ENCODE data around the gene DVL2. TPM values are rescaled to one million over a fixed set of nuclear protein-coding genes. Genes with fewer than 3 reads are reported as not detected.

DVL2 gene
- total and polyA plus RNA-seq, 9 donors, result 31.2 to 43.3 (median 39.5) TPM

- Histone ChIP-seq H3K36me3 (ENCODE audit: control insufficient read depth, insufficient read depth, low read length) (no peaks in the 10 kb centered on the region), H3K4me1 (ENCODE audit: control insufficient read depth, insufficient read depth, low read length) (peaks cover 13% of the 10 kb centered on the region), H3K9me3 (replicated peaks; ENCODE audit: control insufficient read depth, low read depth, low read length) (no peaks in the 10 kb centered on the region), H3K27ac (ENCODE audit: low read length) (no peak overlapping the region), H3K4me3 (ENCODE audit: low read length) (no peak overlapping the region), H3K27me3 (ENCODE audit: control insufficient read depth, insufficient read depth, low read length) (peaks cover 47% of the 10 kb centered on the region)
- no CpG with 5 or more reads among the region's 1 CpG for WGBS (ENCODE audit: insufficient coverage)
- DNase-seq, result no peak
These were observed 32.5 kb upstream of the DVL2 start for GRCh38 chr17:7266784-7267183.

DNA sequence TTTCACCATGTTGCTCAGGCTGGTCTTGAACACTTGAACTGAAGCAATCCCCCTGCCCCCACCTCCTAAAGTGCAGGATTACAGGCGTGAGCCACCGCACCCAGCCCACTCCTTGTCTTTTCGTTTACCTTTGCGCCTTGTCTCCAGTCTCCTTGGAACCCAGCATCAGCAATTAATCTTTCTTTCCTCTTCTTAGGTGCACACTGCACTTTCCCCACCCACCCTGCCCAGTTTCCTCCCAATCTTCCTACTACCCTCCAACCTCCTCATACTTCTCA lies 29.4 kb upstream of the DVL2 start:
- WGBS (ENCODE audit: insufficient coverage), result 38% methylated on average over 4 of the region's 4 CpGs
- Histone ChIP-seq H3K4me3 (ENCODE audit: low read length) (no peak overlapping the region), H3K36me3 (ENCODE audit: control insufficient read depth, insufficient read depth, low read length) (peaks cover 9% of the 10 kb centered on the region), H3K27ac (ENCODE audit: low read length) (no peak overlapping the region), H3K9me3 (replicated peaks; ENCODE audit: control insufficient read depth, low read depth, low read length) (no peaks in the 10 kb centered on the region), H3K27me3 (ENCODE audit: control insufficient read depth, insufficient read depth, low read length) (peaks cover 64% of the 10 kb centered on the region), H3K4me1 (ENCODE audit: control insufficient read depth, insufficient read depth, low read length) (peaks cover 24% of the 10 kb centered on the region)
- DNase-seq, result no peak

- Histone ChIP-seq H3K27me3 (ENCODE audit: control insufficient read depth, insufficient read depth, low read length) (peaks cover 64% of the 10 kb centered on the region), H3K9me3 (replicated peaks; ENCODE audit: control insufficient read depth, low read depth, low read length) (no peaks in the 10 kb centered on the region), H3K36me3 (ENCODE audit: control insufficient read depth, insufficient read depth, low read length) (peaks cover 15% of the 10 kb centered on the region), H3K4me1 (ENCODE audit: control insufficient read depth, insufficient read depth, low read length) (peaks cover 24% of the 10 kb centered on the region), H3K4me3 (ENCODE audit: low read length) (no peak overlapping the region), H3K27ac (ENCODE audit: low read length) (no peak overlapping the region)
- DNase-seq, result no peak
- WGBS (ENCODE audit: insufficient coverage), result 2% methylated on average over 13 of the region's 26 CpGs
These were observed 28.9 kb upstream of the DVL2 start for GRCh38 chr17:7262935-7263800.

- H3K4me3 ChIP-seq (ENCODE audit: low read length), result peak within 1 kb of the TSS; percentile 41
- H3K27ac ChIP-seq (ENCODE audit: low read length), result no peak within 1 kb of the TSS
- 2% methylated on average over 58 of the region's 64 CpGs for WGBS (ENCODE audit: insufficient coverage)
- peaks cover 24% of the 10 kb centered on the region for H3K4me1 ChIP-seq (ENCODE audit: control insufficient read depth, insufficient read depth, low read length)
- no peak for DNase-seq
- no peaks in the 10 kb centered on the region for H3K9me3 ChIP-seq (replicated peaks; ENCODE audit: control insufficient read depth, low read depth, low read length)
- H3K36me3 ChIP-seq (ENCODE audit: control insufficient read depth, insufficient read depth, low read length), result peaks cover 22% of the 10 kb centered on the region
- peaks cover 61% of the 10 kb centered on the region for H3K27me3 ChIP-seq (ENCODE audit: control insufficient read depth, insufficient read depth, low read length)
These were observed 28.0 kb upstream of the DVL2 start, which contains the start of gene CLDN7 for GRCh38 chr17:7262192-7262934. Gene CLDN7, minus strand, starts transcription at chr17:7262478. Its CDS starts 435 bp downstream, at chr17:7262043.

GRCh38 chr17:7261379-7262191 lies 27.3 kb upstream of the DVL2 start:
- Histone ChIP-seq H3K4me1 (ENCODE audit: control insufficient read depth, insufficient read depth, low read length) (peaks cover 24% of the 10 kb centered on the region), H3K9me3 (replicated peaks; ENCODE audit: control insufficient read depth, low read depth, low read length) (no peaks in the 10 kb centered on the region), H3K27me3 (ENCODE audit: control insufficient read depth, insufficient read depth, low read length) (peaks cover 56% of the 10 kb centered on the region), H3K27ac (ENCODE audit: low read length) (no peak overlapping the region), H3K36me3 (ENCODE audit: control insufficient read depth, insufficient read depth, low read length) (peaks cover 30% of the 10 kb centered on the region), H3K4me3 (ENCODE audit: low read length) (peak overlapping the region; percentile 41)
- WGBS (ENCODE audit: insufficient coverage), result 2% methylated on average over 65 of the region's 71 CpGs
- no peak for DNase-seq

- Histone ChIP-seq H3K4me1 (ENCODE audit: control insufficient read depth, insufficient read depth, low read length) (peaks cover 24% of the 10 kb centered on the region), H3K27ac (ENCODE audit: low read length) (no peak overlapping the region), H3K4me3 (ENCODE audit: low read length) (peak overlapping the region; percentile 41), H3K36me3 (ENCODE audit: control insufficient read depth, insufficient read depth, low read length) (peaks cover 37% of the 10 kb centered on the region), H3K27me3 (ENCODE audit: control insufficient read depth, insufficient read depth, low read length) (peaks cover 52% of the 10 kb centered on the region), H3K9me3 (replicated peaks; ENCODE audit: control insufficient read depth, low read depth, low read length) (no peaks in the 10 kb centered on the region)
- DNase-seq, result no peak
- 5% methylated on average over 52 of the region's 54 CpGs for WGBS (ENCODE audit: insufficient coverage)
These were observed 26.5 kb upstream of the DVL2 start for GRCh38 chr17:7260651-7261378.

DNA sequence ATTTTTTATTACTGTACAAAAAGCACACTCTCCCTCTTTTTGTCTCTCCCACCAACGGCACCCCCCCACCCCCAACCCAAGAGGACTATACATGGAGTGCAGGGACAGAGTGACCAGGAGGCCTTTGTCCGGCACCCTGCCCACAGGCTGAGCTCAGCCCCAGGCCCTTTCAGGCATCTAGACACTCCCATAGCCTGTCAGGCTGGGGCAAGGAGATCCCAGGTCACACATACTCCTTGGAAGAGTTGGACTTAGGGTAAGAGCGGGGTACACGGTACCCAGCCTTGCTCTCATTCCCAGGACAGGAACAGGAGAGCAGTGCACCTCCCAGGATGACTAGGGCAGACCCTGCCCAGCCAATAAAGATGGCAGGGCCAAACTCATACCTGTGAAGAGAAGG lies 25.8 kb upstream of the DVL2 start:
- Histone ChIP-seq H3K9me3 (replicated peaks; ENCODE audit: control insufficient read depth, low read depth, low read length) (no peaks in the 10 kb centered on the region), H3K4me3 (ENCODE audit: low read length) (no peak overlapping the region), H3K27ac (ENCODE audit: low read length) (no peak overlapping the region), H3K4me1 (ENCODE audit: control insufficient read depth, insufficient read depth, low read length) (peaks cover 24% of the 10 kb centered on the region), H3K36me3 (ENCODE audit: control insufficient read depth, insufficient read depth, low read length) (peaks cover 42% of the 10 kb centered on the region), H3K27me3 (ENCODE audit: control insufficient read depth, insufficient read depth, low read length) (peaks cover 47% of the 10 kb centered on the region)
- DNase-seq, result no peak
- WGBS (ENCODE audit: insufficient coverage), result 85% methylated on average over 3 of the region's 4 CpGs

DNA sequence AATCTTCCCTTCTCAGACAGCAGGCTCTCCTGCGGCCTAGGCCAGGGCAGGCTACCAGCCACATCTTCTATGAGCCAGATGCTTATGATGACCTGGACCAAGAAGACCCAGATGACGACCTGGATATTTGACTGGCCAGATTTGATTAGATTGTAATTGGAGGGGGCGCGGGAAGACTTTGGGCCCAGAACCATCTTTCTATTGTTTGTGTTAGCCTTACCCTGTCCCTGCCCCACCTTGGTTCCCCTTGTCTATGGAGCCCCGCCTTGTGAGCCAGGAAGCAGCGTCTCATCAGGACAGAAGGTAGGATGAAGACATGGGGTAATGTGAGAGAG lies 25.2 kb upstream of the DVL2 start:
- no peak overlapping the region for H3K4me3 ChIP-seq (ENCODE audit: low read length)
- peaks cover 24% of the 10 kb centered on the region for H3K4me1 ChIP-seq (ENCODE audit: control insufficient read depth, insufficient read depth, low read length)
- WGBS (ENCODE audit: insufficient coverage), result 100% methylated on average over 1 of the region's 6 CpGs
- H3K9me3 ChIP-seq (replicated peaks; ENCODE audit: control insufficient read depth, low read depth, low read length), result no peaks in the 10 kb centered on the region
- no peak for DNase-seq
- no peak overlapping the region for H3K27ac ChIP-seq (ENCODE audit: low read length)
- H3K27me3 ChIP-seq (ENCODE audit: control insufficient read depth, insufficient read depth, low read length), result peaks cover 43% of the 10 kb centered on the region
- H3K36me3 ChIP-seq (ENCODE audit: control insufficient read depth, insufficient read depth, low read length), result peaks cover 47% of the 10 kb centered on the region

DNA sequence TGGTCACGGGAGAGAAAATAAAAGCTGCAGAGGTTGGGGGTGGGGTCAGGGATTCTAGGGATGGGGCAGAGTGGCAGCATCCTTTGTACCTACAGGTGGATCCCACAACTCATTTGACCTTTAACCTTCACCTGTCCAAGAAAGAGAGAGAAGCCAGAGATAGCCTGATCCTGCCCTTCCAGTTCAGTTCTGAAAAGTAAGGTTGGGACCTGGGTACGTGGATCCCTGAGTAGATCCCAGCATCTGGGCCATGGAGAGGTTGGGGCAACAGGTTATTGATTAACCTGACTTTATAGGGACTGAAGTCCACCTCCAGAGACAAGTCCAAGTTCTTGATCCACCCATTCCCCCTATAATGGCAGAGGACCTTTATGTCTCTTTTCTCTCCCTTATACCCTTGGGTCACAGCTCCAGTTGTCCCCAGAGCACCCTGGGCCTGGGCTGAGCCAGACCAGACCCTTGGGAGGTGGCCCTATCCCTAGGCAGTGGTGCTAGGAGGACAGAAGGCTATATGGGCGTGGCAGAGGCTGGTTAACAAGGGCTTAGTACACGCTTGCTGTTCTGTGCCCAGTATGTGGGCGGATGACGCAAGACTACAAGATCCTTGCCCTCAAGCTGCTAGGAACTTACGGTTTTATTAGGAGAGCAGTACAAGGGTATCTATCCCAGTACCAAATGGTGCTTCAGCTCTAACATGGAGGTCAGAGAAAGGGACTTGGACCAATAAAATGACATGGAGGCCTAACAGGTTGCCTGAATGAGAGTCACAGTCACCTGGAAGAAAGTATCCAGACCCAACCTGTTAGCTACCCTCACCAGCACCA lies 24.6 kb upstream of the DVL2 start:
- H3K4me1 ChIP-seq (ENCODE audit: control insufficient read depth, insufficient read depth, low read length), result peaks cover 24% of the 10 kb centered on the region
- H3K4me3 ChIP-seq (ENCODE audit: low read length), result no peak overlapping the region
- 94% methylated on average over 6 of the region's 7 CpGs for WGBS (ENCODE audit: insufficient coverage)
- H3K36me3 ChIP-seq (ENCODE audit: control insufficient read depth, insufficient read depth, low read length), result peaks cover 52% of the 10 kb centered on the region
- peaks cover 39% of the 10 kb centered on the region for H3K27me3 ChIP-seq (ENCODE audit: control insufficient read depth, insufficient read depth, low read length)
- DNase-seq, result peak; percentile 7
- H3K9me3 ChIP-seq (replicated peaks; ENCODE audit: control insufficient read depth, low read depth, low read length), result no peaks in the 10 kb centered on the region
- H3K27ac ChIP-seq (ENCODE audit: low read length), result no peak overlapping the region

Measured in muscle of leg (tissue), 11 donors.